Esophagus squamous epithelium (tissue), 4 donors: ENCODE data around the gene SPATA31D4.
"Not testable (repeated sequence)": the region's sequence is repeated elsewhere in the genome, so short reads cannot be mapped to it uniquely, and the experiment has no call there.

Experiments used
- CTCF ChIP-seq, 6 experiments: fragments of 450-650 bp in 4 of 6; fragments of 200-600 bp in 2 of 6; sonication (generic) in 2 of 6; IDR thresholded peaks; one replicate each; pipeline ENCODE4 v1.5.1; 2016 to 2019; ENCODE audit warnings: antibody characterized with exemption in 6 of 6, mild to moderate bottlenecking in 4 of 6, moderate library complexity in 4 of 6
- POLR2A ChIP-seq, 4 donors: fragments of 450-650 bp; IDR thresholded peaks; one replicate each; pipeline ENCODE4 v1.6.1; 2017; ENCODE audit warnings: antibody characterized with exemption in 4 of 4, mild to moderate bottlenecking in 4 of 4, moderate library complexity in 3 of 4

DNA sequence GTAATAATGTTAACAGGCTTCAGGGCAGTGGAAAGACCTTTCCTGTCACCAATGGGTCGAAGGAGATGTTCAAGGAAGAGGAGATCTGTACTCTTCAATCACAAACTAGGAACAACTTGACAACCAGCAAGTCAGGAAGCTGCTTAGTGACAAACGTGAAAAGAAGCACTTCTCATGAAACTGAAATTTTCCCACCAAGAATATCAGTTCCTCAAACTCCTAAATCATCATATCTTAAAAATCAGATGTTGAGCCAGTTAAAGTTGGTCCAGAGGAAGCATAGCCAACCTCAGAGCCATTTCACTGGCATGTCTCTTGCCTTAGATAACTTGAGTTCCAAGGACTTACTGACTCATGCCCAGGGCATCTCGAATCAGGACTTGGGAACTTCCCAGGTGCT, 9.7 kb upstream of the SPATA31D4 start:
- not testable (repeated sequence) for TF ChIP-seq CTCF, POLR2A (IDR thresholded peaks at IDR 0.05)
